Activated naive CD8-positive, alpha-beta T cell treated with anti-CD3 and anti-CD28 coated beads, Interleukin-2, amount 10 ng/mL, durations not matched to agents 7 days and 5 days (primary cell): ENCODE data around the gene CCDC57. TPM values are rescaled to one million over a fixed set of nuclear protein-coding genes. Genes with fewer than 3 reads are reported as not detected.
"Not testable (repeated sequence)": the region's sequence is repeated elsewhere in the genome, so short reads cannot be mapped to it uniquely, and the experiment has no call there.

Experiments used
- ATAC-seq: fragments of 150-1000 bp; cut with Tn5 transposase; one replicate; pipeline ENCODE4 v1.10.0; 2021; ENCODE audit warnings: low read depth, moderate library complexity
- POLR2A ChIA-PET: fragments of 350-600 bp; sonication (Branson Sonifier 250); formaldehyde crosslinking; loops from one replicate; lab custom pipeline; 2021; ENCODE audit warnings: antibody characterized with exemption; lab: Charles Lee
- DNase-seq: peaks from one replicate; pipeline ENCODE4 v3.0.0; 2021
- H3K27ac Mint-ChIP-seq: one replicate; pipeline ENCODE4 v1.8.0; 2022; ENCODE audit warnings: mild to moderate bottlenecking, mixed read lengths
- H3K27me3 Mint-ChIP-seq: one replicate; pipeline ENCODE4 v1.8.0; 2022; ENCODE audit warnings: mild to moderate bottlenecking, moderate library complexity, mixed read lengths
- H3K36me3 Mint-ChIP-seq: one replicate; pipeline ENCODE4 v1.8.0; 2021; ENCODE audit warnings: mild to moderate bottlenecking, mixed read lengths
- H3K4me1 Mint-ChIP-seq: one replicate; pipeline ENCODE4 v1.8.0; 2021; ENCODE audit warnings: mixed read lengths
- H3K4me3 Mint-ChIP-seq: one replicate; pipeline ENCODE4 v1.8.0; 2022; ENCODE audit warnings: mild to moderate bottlenecking, moderate library complexity, mixed read lengths
- H3K9me3 Mint-ChIP-seq: one replicate; pipeline ENCODE4 v1.8.0; 2021; ENCODE audit warnings: mixed read lengths
- total RNA-seq, 2 experiments: library from RNA; stranded (reverse); gene quantifications; one replicate each; pipeline ENCODE4 v1.2.3, GENCODE V29; 2021

Gene CCDC57
- total RNA-seq, 2 experiments from 2014 or later, result 79.5 to 81.7 TPM

DNA sequence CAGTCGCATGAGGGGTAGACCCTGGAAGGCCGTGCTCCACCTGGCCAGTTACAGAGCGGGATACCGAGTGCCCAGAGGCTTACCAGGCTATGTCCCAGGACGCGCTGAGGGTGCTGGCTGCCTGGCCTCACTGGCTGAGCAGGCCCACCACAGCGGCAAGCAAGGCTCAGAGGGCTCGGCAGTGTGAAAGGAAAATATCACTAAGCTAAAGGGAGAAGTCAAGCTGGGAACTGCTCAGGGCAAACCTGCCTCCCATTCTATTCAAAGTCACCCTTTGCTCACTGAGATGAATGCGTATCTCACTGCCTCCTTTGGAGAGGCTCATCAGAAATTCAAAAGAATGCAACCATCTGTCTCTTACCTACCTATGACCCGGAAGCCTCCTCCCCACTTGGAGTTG, 37.4 kb downstream of the CCDC57 start:
- no peaks in the 10 kb centered on the region for H3K4me1 Mint-ChIP-seq
- no peaks in the 10 kb centered on the region for H3K27me3 Mint-ChIP-seq
- POLR2A ChIA-PET, result no interaction called here
- peaks cover 4% of the 10 kb centered on the region for H3K36me3 Mint-ChIP-seq
- no peak overlapping the region for H3K4me3 Mint-ChIP-seq
- H3K9me3 Mint-ChIP-seq, result no peaks in the 10 kb centered on the region
- DNase-seq, result no peak
- H3K27ac Mint-ChIP-seq, result no peak overlapping the region
- no peak for ATAC-seq

GRCh38 chr17:82174042-82174857, 38.4 kb downstream of the CCDC57 start:
- not testable (repeated sequence) for H3K4me1 Mint-ChIP-seq, H3K4me3 Mint-ChIP-seq, H3K9me3 Mint-ChIP-seq, H3K27ac Mint-ChIP-seq, DNase-seq, ATAC-seq, H3K27me3 Mint-ChIP-seq, H3K36me3 Mint-ChIP-seq
- POLR2A ChIA-PET, result interaction anchor here (0.7 kb wide), 1 partner anchor 15 kb away, joined by 3 read pairs; no protein-coding TSS in a partner anchor

DNA sequence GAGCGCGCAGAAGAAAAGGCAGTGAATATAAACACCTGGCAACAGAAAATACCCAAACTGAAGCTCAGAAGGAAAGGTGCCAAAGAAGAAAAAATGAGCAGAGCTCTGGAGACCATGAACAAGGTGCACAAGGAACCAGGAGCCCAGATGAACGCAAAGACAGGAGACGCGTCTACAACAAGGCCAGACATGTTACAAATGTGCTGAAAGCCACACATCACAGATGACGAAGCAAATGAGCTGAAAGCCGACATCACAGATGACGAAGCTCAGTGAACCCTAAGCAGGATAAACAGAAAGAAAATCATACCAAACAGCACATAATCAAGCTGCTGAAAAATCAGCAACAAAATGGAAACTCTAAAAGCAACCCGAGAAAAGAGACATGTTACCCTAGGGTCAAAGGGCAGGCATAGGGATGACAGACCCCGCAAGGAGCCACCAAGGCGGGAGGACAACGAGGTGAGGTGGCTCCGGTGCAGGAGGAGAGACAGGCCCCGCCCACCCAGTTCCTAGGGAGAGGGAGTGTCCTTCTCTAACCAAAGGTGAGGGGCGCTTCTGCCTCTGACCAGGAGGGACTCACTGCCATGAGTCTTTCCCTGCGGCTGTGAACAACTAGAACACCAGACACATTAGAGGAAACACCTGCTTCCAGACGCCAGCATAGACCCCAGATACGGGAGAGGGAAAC, 39.1 kb downstream of the CCDC57 start:
- Mint-ChIP-seq H3K27me3 (no peaks in the 10 kb centered on the region), H3K9me3 (no peaks in the 10 kb centered on the region), H3K4me3 (no peak overlapping the region), H3K36me3 (peaks cover 9% of the 10 kb centered on the region), H3K27ac (no peak overlapping the region), H3K4me1 (peaks cover 8% of the 10 kb centered on the region)
- POLR2A ChIA-PET, result interaction anchor here (0.7 kb wide), 1 partner anchor 16 kb away, joined by 3 read pairs; no protein-coding TSS in a partner anchor
- no peak for ATAC-seq
- no peak for DNase-seq

GRCh38 chr17:82172486-82173160, 40.0 kb downstream of the CCDC57 start:
- POLR2A ChIA-PET, result no interaction called here
- ATAC-seq (no peak), DNase-seq (no peak)
- peak overlapping the region; percentile 54 for H3K27ac Mint-ChIP-seq
- H3K27me3 Mint-ChIP-seq, result no peaks in the 10 kb centered on the region
- H3K36me3 Mint-ChIP-seq, result peaks cover 9% of the 10 kb centered on the region
- H3K4me3 Mint-ChIP-seq, result no peak overlapping the region
- H3K4me1 Mint-ChIP-seq, result peaks cover 8% of the 10 kb centered on the region
- H3K9me3 Mint-ChIP-seq, result no peaks in the 10 kb centered on the region

- H3K9me3 Mint-ChIP-seq, result no peaks in the 10 kb centered on the region
- H3K27me3 Mint-ChIP-seq, result no peaks in the 10 kb centered on the region
- H3K27ac Mint-ChIP-seq, result no peak overlapping the region
- H3K36me3 Mint-ChIP-seq, result peaks cover 12% of the 10 kb centered on the region
- POLR2A ChIA-PET, result no interaction called here
- DNase-seq (no peak), ATAC-seq (no peak)
- peaks cover 9% of the 10 kb centered on the region for H3K4me1 Mint-ChIP-seq
- no peak overlapping the region for H3K4me3 Mint-ChIP-seq
Measured at GRCh38 chr17:82171750-82172375, 40.8 kb downstream of the CCDC57 start.

DNA sequence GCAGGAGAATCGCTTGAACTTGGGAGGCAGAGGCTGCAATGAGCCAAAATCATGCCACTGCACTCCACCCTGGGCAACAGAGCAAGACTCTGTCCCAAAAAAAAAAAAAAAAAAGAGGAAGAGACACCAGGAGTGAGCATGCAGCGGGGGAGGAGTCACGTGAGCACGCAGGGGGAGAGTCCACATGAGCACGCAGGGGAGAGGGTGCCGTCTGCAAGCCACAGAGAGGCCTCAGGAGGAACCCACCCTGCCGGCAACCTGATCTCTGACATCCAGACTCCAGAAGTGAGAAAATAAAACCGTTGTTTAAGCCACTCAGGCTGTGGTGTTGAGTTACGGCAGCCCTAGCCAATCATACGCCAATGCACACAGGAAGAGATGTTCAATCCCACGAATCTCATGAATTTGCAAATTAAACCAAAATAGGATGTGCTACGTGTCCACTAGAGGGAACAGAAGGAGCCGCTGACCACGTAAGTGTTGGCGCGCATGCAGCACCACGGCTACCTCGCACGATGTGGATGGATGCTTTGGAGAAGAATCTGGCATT, 42.2 kb downstream of the CCDC57 start:
- DNase-seq, result no peak
- H3K4me3 Mint-ChIP-seq, result no peak overlapping the region
- no peak for ATAC-seq
- H3K9me3 Mint-ChIP-seq, result no peaks in the 10 kb centered on the region
- H3K27ac Mint-ChIP-seq, result no peak overlapping the region
- POLR2A ChIA-PET, result no interaction called here
- H3K36me3 Mint-ChIP-seq, result peaks cover 15% of the 10 kb centered on the region
- H3K4me1 Mint-ChIP-seq, result peaks cover 10% of the 10 kb centered on the region
- no peaks in the 10 kb centered on the region for H3K27me3 Mint-ChIP-seq

GRCh38 chr17:82168568-82168967, 44.1 kb downstream of the CCDC57 start:
- DNase-seq (no peak), ATAC-seq (no peak)
- H3K4me1 Mint-ChIP-seq, result peaks cover 10% of the 10 kb centered on the region
- H3K9me3 Mint-ChIP-seq, result no peaks in the 10 kb centered on the region
- no peak overlapping the region for H3K27ac Mint-ChIP-seq
- H3K4me3 Mint-ChIP-seq, result no peak overlapping the region
- peaks cover 15% of the 10 kb centered on the region for H3K36me3 Mint-ChIP-seq
- no peaks in the 10 kb centered on the region for H3K27me3 Mint-ChIP-seq
- POLR2A ChIA-PET, result interaction anchor here (1.4 kb wide), 1 partner anchor 33 kb away, joined by 4 read pairs; no protein-coding TSS in a partner anchor

GRCh38 chr17:82167028-82167427, 45.6 kb downstream of the CCDC57 start:
- no peak overlapping the region for H3K27ac Mint-ChIP-seq
- H3K36me3 Mint-ChIP-seq, result peaks cover 13% of the 10 kb centered on the region

GRCh38 chr17:82164853-82165252, 47.8 kb downstream of the CCDC57 start:
- Mint-ChIP-seq H3K4me1 (peaks cover 8% of the 10 kb centered on the region), H3K36me3 (peaks cover 12% of the 10 kb centered on the region), H3K27me3 (no peaks in the 10 kb centered on the region), H3K27ac (no peak overlapping the region), H3K9me3 (no peaks in the 10 kb centered on the region), H3K4me3 (no peak overlapping the region)
- ATAC-seq, result no peak
- no peak for DNase-seq
- POLR2A ChIA-PET, result interaction anchor here (0.7 kb wide), 1 partner anchor 23 kb away, joined by 3 read pairs; no protein-coding TSS in a partner anchor

More at GRCh38 chr17:82167028-82167427, 45.6 kb downstream of the CCDC57 start:
- H3K27me3 Mint-ChIP-seq, result no peaks in the 10 kb centered on the region
- no peaks in the 10 kb centered on the region for H3K9me3 Mint-ChIP-seq
- H3K4me1 Mint-ChIP-seq, result peaks cover 10% of the 10 kb centered on the region
- DNase-seq, result no peak
- POLR2A ChIA-PET, result no interaction called here
- ATAC-seq, result no peak
- H3K4me3 Mint-ChIP-seq, result no peak overlapping the region

GRCh38 chr17:82161216-82161615, 51.4 kb downstream of the CCDC57 start:
- H3K4me1 Mint-ChIP-seq, result no peaks in the 10 kb centered on the region
- no peaks in the 10 kb centered on the region for H3K9me3 Mint-ChIP-seq
- H3K36me3 Mint-ChIP-seq, result peaks cover 9% of the 10 kb centered on the region
- H3K27ac Mint-ChIP-seq, result no peak overlapping the region
- POLR2A ChIA-PET, result no interaction called here
- no peaks in the 10 kb centered on the region for H3K27me3 Mint-ChIP-seq
- ATAC-seq, result no peak
- no peak for DNase-seq
- H3K4me3 Mint-ChIP-seq, result no peak overlapping the region

GRCh38 chr17:82160075-82160474, 52.6 kb downstream of the CCDC57 start:
- no peak for ATAC-seq
- H3K36me3 Mint-ChIP-seq, result peaks cover 7% of the 10 kb centered on the region
- POLR2A ChIA-PET, result no interaction called here
- no peaks in the 10 kb centered on the region for H3K9me3 Mint-ChIP-seq
- no peaks in the 10 kb centered on the region for H3K4me1 Mint-ChIP-seq
- no peak overlapping the region for H3K4me3 Mint-ChIP-seq
- no peak for DNase-seq
- no peaks in the 10 kb centered on the region for H3K27me3 Mint-ChIP-seq
- no peak overlapping the region for H3K27ac Mint-ChIP-seq

- no peak overlapping the region for H3K27ac Mint-ChIP-seq
- no peaks in the 10 kb centered on the region for H3K9me3 Mint-ChIP-seq
- no peaks in the 10 kb centered on the region for H3K4me1 Mint-ChIP-seq
- no peak overlapping the region for H3K4me3 Mint-ChIP-seq
- POLR2A ChIA-PET, result no interaction called here
- ATAC-seq (no peak), DNase-seq (no peak)
- peaks cover 7% of the 10 kb centered on the region for H3K36me3 Mint-ChIP-seq
- no peaks in the 10 kb centered on the region for H3K27me3 Mint-ChIP-seq
Measured at GRCh38 chr17:82158825-82159224, 53.8 kb downstream of the CCDC57 start.
